ENCODE results near the gene FCN3. TPM values are rescaled to one million over a fixed set of nuclear protein-coding genes. Genes with fewer than 3 reads are reported as not detected.
A peak's percentile ranks its signal among the peaks of the same experiment; 100 is the strongest.

FCN3 gene
- total and polyA plus RNA-seq, 2 donors from 2014 or later: 7.9 to 240 TPM

- TF ChIP-seq, protein P1, sequence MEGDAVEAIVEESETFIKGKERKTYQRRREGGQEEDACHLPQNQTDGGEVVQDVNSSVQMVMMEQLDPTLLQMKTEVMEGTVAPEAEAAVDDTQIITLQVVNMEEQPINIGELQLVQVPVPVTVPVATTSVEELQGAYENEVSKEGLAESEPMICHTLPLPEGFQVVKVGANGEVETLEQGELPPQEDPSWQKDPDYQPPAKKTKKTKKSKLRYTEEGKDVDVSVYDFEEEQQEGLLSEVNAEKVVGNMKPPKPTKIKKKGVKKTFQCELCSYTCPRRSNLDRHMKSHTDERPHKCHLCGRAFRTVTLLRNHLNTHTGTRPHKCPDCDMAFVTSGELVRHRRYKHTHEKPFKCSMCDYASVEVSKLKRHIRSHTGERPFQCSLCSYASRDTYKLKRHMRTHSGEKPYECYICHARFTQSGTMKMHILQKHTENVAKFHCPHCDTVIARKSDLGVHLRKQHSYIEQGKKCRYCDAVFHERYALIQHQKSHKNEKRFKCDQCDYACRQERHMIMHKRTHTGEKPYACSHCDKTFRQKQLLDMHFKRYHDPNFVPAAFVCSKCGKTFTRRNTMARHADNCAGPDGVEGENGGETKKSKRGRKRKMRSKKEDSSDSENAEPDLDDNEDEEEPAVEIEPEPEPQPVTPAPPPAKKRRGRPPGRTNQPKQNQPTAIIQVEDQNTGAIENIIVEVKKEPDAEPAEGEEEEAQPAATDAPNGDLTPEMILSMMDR (IDR thresholded peaks at IDR 0.05; ENCODE audit: borderline replicate concordance, extremely low read depth, insufficient read depth): no peak
- Histone ChIP-seq H3K9me3 (ENCODE audit: control insufficient read depth in 2 of 3, insufficient read depth in 1 of 3, low read length in 3 of 3) (no peaks in the 10 kb centered on the region), H3K27ac (ENCODE audit: low read depth in 2 of 2, low read length in 2 of 2) (no peak overlapping the region), H3K9ac (ENCODE audit: low read length in 3 of 3) (no peak overlapping the region), H3K4me3 (ENCODE audit: low read length in 3 of 3) (no peak overlapping the region), H3K27me3 (ENCODE audit: control insufficient read depth, insufficient read depth, low read length) (no peaks in the 10 kb centered on the region), H3K4me1 (ENCODE audit: control insufficient read depth in 2 of 3, insufficient read depth in 2 of 3, low read depth in 1 of 3, low read length in 3 of 3) (peaks cover 5 to 16% (median 10%) of the 10 kb centered on the region in 3 donors), H3K36me3 (ENCODE audit: control insufficient read depth in 2 of 3, insufficient read depth in 3 of 3, low read length in 3 of 3) (no peaks in the 10 kb centered on the region)
- intact Hi-C loops (cut with DNase I): loop anchor here (5.0 kb wide), 1 partner anchor 92 kb away; no protein-coding TSS in a partner anchor
- no peak for FAIRE-seq
- no peak for DNase-seq
These were observed 19.6 kb upstream of the FCN3 start for GRCh38 chr1:27394282-27394658.

DNA sequence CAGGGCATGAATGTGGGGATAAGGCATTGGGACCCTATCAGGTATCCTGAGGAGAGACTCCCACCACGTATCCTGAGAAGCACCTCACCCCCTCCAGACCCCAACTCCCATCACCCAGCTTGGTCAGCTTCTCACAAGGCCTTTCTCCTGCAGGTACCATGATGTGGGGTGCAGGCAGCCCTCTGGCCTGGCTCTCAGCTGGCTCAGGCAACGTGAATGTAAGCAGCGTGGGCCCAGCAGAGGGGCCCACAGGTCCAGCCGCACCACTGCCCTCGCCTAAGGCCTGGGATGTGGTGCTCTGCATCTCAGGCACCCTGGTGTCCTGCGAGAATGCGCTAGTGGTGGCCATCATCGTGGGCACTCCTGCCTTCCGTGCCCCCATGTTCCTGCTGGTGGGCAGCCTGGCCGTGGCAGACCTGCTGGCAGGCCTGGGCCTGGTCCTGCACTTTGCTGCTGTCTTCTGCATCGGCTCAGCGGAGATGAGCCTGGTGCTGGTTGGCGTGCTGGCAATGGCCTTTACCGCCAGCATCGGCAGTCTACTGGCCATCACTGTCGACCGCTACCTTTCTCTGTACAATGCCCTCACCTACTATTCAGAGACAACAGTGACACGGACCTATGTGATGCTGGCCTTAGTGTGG, 19.1 kb upstream of the FCN3 start:
- Histone ChIP-seq H3K4me1 (ENCODE audit: control insufficient read depth in 2 of 3, insufficient read depth in 2 of 3, low read depth in 1 of 3, low read length in 3 of 3) (peaks cover under 1 to 16% (median 10%) of the 10 kb centered on the region in 3 donors), H3K9me3 (ENCODE audit: control insufficient read depth in 2 of 3, insufficient read depth in 1 of 3, low read length in 3 of 3) (no peaks in the 10 kb centered on the region), H3K36me3 (ENCODE audit: control insufficient read depth in 2 of 3, insufficient read depth in 3 of 3, low read length in 3 of 3) (no peaks in the 10 kb centered on the region), H3K27ac (ENCODE audit: low read depth in 2 of 2, low read length in 2 of 2) (no peak overlapping the region), H3K9ac (ENCODE audit: low read length in 3 of 3) (no peak overlapping the region), H3K4me3 (ENCODE audit: low read length in 3 of 3) (no peak overlapping the region), H3K27me3 (ENCODE audit: control insufficient read depth, insufficient read depth, low read length) (no peaks in the 10 kb centered on the region)
- intact Hi-C loops (cut with DNase I): loop anchor here (5.0 kb wide), 1 partner anchor 91 kb away; no protein-coding TSS in a partner anchor
- DNase-seq (no peak), FAIRE-seq (no peak)
- TF ChIP-seq, protein P1 (IDR thresholded peaks at IDR 0.05; ENCODE audit: borderline replicate concordance, extremely low read depth, insufficient read depth): no peak

- Histone ChIP-seq H3K9ac (ENCODE audit: low read length in 3 of 3) (peak overlapping the region in 2 of 3 donors; percentile 65 to 81), H3K27ac (ENCODE audit: low read depth in 2 of 2, low read length in 2 of 2) (peak overlapping the region in 1 of 2 donors; percentile 37), H3K27me3 (ENCODE audit: control insufficient read depth, insufficient read depth, low read length) (no peaks in the 10 kb centered on the region), H3K9me3 (ENCODE audit: control insufficient read depth in 2 of 3, insufficient read depth in 1 of 3, low read length in 3 of 3) (no peaks in the 10 kb centered on the region), H3K36me3 (ENCODE audit: control insufficient read depth in 2 of 3, insufficient read depth in 3 of 3, low read length in 3 of 3) (no peaks in the 10 kb centered on the region), H3K4me3 (ENCODE audit: low read length in 3 of 3) (peak overlapping the region; percentile 18 to 57 (median 26)), H3K4me1 (ENCODE audit: control insufficient read depth in 2 of 3, insufficient read depth in 2 of 3, low read depth in 1 of 3, low read length in 3 of 3) (peaks cover 0 to 16% (median 10%) of the 10 kb centered on the region in 3 donors)
- TF ChIP-seq, protein P1 (IDR thresholded peaks at IDR 0.05; ENCODE audit: borderline replicate concordance, extremely low read depth, insufficient read depth): no peak
- DNase-seq: peak in 1 of 5 donors; percentile 34
- no peak for FAIRE-seq
- intact Hi-C loops (cut with DNase I): loop anchor here (5.0 kb wide), 1 partner anchor 91 kb away; no protein-coding TSS in a partner anchor
These were observed 18.4 kb upstream of the FCN3 start for GRCh38 chr1:27392778-27393635.
